Measurements from ENCODE around the gene MEGF8.

Gene MEGF8

DNA sequence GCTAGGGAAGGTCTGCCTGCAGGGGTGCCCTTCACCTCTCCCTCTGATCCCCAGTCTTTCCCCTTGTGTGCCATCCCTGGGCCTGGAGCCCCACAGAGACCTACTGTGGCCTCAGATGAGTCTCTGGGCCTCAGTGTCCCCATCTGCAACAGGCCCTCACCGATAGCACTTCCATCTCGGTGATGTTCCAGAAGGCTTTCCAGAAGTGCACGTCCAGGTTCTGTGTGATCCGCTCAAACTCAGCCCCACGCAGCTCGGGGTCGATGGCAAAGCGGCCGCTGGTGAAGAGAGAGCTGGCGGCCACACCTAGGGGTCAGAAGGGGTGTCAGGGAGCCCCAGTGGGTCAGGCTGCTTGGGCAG is 82.4 kb downstream of the MEGF8 start:
- no peak for ATAC-seq
- TF ChIP-seq, protein P1, sequence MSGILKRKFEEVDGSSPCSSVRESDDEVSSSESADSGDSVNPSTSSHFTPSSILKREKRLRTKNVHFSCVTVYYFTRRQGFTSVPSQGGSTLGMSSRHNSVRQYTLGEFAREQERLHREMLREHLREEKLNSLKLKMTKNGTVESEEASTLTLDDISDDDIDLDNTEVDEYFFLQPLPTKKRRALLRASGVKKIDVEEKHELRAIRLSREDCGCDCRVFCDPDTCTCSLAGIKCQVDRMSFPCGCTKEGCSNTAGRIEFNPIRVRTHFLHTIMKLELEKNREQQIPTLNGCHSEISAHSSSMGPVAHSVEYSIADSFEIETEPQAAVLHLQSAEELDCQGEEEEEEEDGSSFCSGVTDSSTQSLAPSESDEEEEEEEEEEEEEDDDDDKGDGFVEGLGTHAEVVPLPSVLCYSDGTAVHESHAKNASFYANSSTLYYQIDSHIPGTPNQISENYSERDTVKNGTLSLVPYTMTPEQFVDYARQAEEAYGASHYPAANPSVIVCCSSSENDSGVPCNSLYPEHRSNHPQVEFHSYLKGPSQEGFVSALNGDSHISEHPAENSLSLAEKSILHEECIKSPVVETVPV (CRISPR knock-in tag; IDR thresholded peaks at IDR 0.05): no peak

DNA sequence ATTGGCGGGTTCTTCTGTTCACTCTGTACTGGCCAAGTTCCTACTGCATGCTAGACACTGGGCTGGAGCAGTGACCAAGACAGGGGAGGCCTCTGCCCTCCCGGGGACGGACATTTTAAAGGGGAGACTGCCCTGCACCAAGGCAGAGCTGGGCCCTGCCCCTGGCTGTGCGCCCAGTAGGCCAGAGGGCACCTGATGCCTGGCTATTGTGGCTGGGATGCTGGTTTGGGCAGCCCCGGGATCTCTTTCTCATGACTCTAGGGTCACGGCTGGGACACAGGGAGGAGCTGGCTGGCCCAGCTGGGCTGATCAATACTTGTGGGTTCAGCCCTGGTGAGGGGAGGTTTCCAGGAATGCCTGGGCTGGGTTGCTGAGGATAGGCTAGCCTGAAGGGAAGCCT is 84.0 kb downstream of the MEGF8 start:
- no peak for ATAC-seq
- no peak for TF ChIP-seq TCF4 (CRISPR knock-in tag; IDR thresholded peaks at IDR 0.05; ENCODE audit: borderline replicate concordance)

DNA sequence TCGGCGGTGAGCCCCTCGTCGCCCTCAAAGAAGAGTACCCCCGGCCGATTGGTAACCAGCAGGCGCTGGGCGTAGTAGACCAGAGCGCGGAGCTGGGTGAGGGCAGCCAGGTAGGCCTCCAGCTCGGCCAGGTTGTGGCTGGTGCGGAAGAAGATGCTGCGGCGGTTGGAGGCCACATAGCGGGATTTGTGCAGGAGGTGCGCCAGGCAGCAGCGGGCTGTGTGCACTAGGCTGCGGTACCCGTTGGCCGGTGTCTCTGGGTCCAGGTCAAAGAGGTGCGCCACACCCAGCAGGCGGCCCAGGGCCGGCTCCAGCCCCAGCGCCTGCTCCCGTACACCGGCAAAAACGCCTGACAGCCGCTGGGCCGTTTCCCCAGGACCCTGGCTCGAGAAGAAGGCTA is 84.9 kb downstream of the MEGF8 start:
- no peak for TF ChIP-seq ARNTL (CRISPR knock-in tag; IDR thresholded peaks at IDR 0.05; ENCODE audit: borderline replicate concordance, low read depth)
- TF ChIP-seq BACH2 (CRISPR knock-in tag; IDR thresholded peaks at IDR 0.05; ENCODE audit: borderline replicate concordance): no peak
- TF ChIP-seq ZNF70 (CRISPR knock-in tag; IDR thresholded peaks at IDR 0.05): no peak
- TF ChIP-seq ZFP3 (CRISPR knock-in tag; IDR thresholded peaks at IDR 0.05): no peak
- TF ChIP-seq ISL1 (CRISPR knock-in tag; IDR thresholded peaks at IDR 0.05): no peak
- TF ChIP-seq, protein P1 (CRISPR knock-in tag; IDR thresholded peaks at IDR 0.05): no peak
- no peak for TF ChIP-seq ZNF8 (CRISPR knock-in tag; IDR thresholded peaks at IDR 0.05)
- TF ChIP-seq TCF4 (CRISPR knock-in tag; IDR thresholded peaks at IDR 0.05; ENCODE audit: borderline replicate concordance): no peak
- TF ChIP-seq, protein P2, sequence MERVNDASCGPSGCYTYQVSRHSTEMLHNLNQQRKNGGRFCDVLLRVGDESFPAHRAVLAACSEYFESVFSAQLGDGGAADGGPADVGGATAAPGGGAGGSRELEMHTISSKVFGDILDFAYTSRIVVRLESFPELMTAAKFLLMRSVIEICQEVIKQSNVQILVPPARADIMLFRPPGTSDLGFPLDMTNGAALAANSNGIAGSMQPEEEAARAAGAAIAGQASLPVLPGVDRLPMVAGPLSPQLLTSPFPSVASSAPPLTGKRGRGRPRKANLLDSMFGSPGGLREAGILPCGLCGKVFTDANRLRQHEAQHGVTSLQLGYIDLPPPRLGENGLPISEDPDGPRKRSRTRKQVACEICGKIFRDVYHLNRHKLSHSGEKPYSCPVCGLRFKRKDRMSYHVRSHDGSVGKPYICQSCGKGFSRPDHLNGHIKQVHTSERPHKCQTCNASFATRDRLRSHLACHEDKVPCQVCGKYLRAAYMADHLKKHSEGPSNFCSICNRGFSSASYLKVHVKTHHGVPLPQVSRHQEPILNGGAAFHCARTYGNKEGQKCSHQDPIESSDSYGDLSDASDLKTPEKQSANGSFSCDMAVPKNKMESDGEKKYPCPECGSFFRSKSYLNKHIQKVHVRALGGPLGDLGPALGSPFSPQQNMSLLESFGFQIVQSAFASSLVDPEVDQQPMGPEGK (CRISPR knock-in tag; IDR thresholded peaks at IDR 0.05; ENCODE audit: borderline replicate concordance): no peak
- TF ChIP-seq PPARA (CRISPR knock-in tag; IDR thresholded peaks at IDR 0.05; ENCODE audit: borderline replicate concordance): no peak
- no peak for ATAC-seq

DNA sequence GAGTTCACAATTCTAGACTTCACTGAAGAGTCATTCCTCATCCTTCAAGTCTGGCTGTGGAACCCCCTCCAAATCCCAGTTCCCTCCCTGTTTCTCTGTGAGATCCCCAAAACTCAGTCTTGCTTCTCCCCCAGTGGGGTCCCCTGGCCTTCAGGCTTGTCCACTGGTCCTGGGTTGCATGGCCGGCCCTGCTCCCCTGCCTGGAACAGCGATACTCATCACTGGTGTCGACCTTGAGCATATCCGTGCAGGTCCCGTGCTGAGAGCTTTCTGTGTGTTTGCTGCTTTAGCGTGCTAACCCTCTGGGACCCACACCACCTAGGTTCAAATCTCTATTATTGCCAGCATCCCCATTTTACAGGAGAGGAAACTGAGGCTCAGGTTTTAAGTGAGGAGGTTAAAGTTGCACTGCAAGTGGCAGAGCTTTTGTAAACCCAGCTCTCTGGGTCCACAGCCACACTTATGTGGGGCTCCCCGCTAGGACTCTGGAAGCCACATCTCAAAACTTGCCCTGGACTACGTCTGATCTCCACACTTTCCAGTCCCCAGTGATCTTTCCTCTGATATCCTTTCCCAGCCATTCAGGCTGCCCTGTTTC is 86.2 kb downstream of the MEGF8 start:
- ATAC-seq: no peak
- no peak for TF ChIP-seq TCF4 (CRISPR knock-in tag; IDR thresholded peaks at IDR 0.05; ENCODE audit: borderline replicate concordance)
- TF ChIP-seq, protein P2 (CRISPR knock-in tag; IDR thresholded peaks at IDR 0.05; ENCODE audit: borderline replicate concordance): no peak
- no peak for TF ChIP-seq CSDC2 (CRISPR knock-in tag; IDR thresholded peaks at IDR 0.05)
- TF ChIP-seq, protein P3, sequence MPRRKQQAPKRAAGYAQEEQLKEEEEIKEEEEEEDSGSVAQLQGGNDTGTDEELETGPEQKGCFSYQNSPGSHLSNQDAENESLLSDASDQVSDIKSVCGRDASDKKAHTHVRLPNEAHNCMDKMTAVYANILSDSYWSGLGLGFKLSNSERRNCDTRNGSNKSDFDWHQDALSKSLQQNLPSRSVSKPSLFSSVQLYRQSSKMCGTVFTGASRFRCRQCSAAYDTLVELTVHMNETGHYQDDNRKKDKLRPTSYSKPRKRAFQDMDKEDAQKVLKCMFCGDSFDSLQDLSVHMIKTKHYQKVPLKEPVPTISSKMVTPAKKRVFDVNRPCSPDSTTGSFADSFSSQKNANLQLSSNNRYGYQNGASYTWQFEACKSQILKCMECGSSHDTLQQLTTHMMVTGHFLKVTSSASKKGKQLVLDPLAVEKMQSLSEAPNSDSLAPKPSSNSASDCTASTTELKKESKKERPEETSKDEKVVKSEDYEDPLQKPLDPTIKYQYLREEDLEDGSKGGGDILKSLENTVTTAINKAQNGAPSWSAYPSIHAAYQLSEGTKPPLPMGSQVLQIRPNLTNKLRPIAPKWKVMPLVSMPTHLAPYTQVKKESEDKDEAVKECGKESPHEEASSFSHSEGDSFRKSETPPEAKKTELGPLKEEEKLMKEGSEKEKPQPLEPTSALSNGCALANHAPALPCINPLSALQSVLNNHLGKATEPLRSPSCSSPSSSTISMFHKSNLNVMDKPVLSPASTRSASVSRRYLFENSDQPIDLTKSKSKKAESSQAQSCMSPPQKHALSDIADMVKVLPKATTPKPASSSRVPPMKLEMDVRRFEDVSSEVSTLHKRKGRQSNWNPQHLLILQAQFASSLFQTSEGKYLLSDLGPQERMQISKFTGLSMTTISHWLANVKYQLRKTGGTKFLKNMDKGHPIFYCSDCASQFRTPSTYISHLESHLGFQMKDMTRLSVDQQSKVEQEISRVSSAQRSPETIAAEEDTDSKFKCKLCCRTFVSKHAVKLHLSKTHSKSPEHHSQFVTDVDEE (CRISPR knock-in tag; IDR thresholded peaks at IDR 0.05): no peak
- TF ChIP-seq, protein P4, sequence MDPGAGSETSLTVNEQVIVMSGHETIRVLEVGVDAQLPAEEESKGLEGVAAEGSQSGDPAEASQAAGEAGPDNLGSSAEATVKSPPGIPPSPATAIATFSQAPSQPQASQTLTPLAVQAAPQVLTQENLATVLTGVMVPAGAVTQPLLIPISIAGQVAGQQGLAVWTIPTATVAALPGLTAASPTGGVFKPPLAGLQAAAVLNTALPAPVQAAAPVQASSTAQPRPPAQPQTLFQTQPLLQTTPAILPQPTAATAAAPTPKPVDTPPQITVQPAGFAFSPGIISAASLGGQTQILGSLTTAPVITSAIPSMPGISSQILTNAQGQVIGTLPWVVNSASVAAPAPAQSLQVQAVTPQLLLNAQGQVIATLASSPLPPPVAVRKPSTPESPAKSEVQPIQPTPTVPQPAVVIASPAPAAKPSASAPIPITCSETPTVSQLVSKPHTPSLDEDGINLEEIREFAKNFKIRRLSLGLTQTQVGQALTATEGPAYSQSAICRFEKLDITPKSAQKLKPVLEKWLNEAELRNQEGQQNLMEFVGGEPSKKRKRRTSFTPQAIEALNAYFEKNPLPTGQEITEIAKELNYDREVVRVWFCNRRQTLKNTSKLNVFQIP (CRISPR knock-in tag; IDR thresholded peaks at IDR 0.05; ENCODE audit: borderline replicate concordance, low read depth): no peak
- no peak for TF ChIP-seq ARNTL (CRISPR knock-in tag; IDR thresholded peaks at IDR 0.05; ENCODE audit: borderline replicate concordance, low read depth)
- TF ChIP-seq GLIS3 (CRISPR knock-in tag; IDR thresholded peaks at IDR 0.05): no peak
- no peak for TF ChIP-seq PPARA (CRISPR knock-in tag; IDR thresholded peaks at IDR 0.05; ENCODE audit: borderline replicate concordance)
- no peak for TF ChIP-seq OSR1 (CRISPR knock-in tag; IDR thresholded peaks at IDR 0.05)
- no peak for TF ChIP-seq SNAI2 (CRISPR knock-in tag; IDR thresholded peaks at IDR 0.05)

Measured in SK-N-SH treated with all-trans-retinoic acid at 6 μM for 48 hours (cell line).